Anterior cingulate cortex (tissue), 58 donors: ENCODE data around the gene DHRS7B.

Experiments used
- DNase-seq, 58 donors: peaks; one replicate each; lab custom pipeline; 2025; lab: John Stamatoyannopoulos, UW

DHRS7B gene

GRCh38 chr17:21228845-21229244 lies 102.1 kb downstream of the DHRS7B start:
- no peak for DNase-seq

GRCh38 chr17:21231533-21231932 lies 104.8 kb downstream of the DHRS7B start:
- no peak for DNase-seq

GRCh38 chr17:21232033-21232749 lies 105.4 kb downstream of the DHRS7B start:
- DNase-seq, result no peak

- no peak for DNase-seq
Measured at GRCh38 chr17:21233581-21234347, 107.0 kb downstream of the DHRS7B start.

- no peak for DNase-seq
Measured at GRCh38 chr17:21235921-21236320, 109.2 kb downstream of the DHRS7B start.

- DNase-seq, result no peak
Measured at GRCh38 chr17:21239680-21240368, 113.1 kb downstream of the DHRS7B start.

GRCh38 chr17:21240369-21241055 lies 113.7 kb downstream of the DHRS7B start:
- DNase-seq, result no peak
